ENCODE measurements around the gene CAMK1. TPM values are rescaled to one million over a fixed set of nuclear protein-coding genes. Genes with fewer than 3 reads are reported as not detected.
A peak's percentile ranks its signal among the peaks of the same experiment; 100 is the strongest.

The CAMK1 gene
- total and polyA plus RNA-seq, 9 of the 15 experiments (the other 6 are each of a cell fraction or from before 2014, with no cell fraction given) = 0.23 to 10.7 (median 6.0) TPM

- TF ChIP-seq HSF4 (CRISPR knock-in tag; IDR thresholded peaks at IDR 0.05; ENCODE audit: borderline replicate concordance) (no peak), LARP7 (IDR thresholded peaks at IDR 0.05) (no peak), RREB1 (CRISPR knock-in tag; IDR thresholded peaks at IDR 0.05) (no peak), TFAM (CRISPR knock-in tag; conservative IDR thresholded peaks at IDR 0.05) (no peak), ZNF384 (IDR thresholded peaks at IDR 0.05; ENCODE audit: low read depth, low read length) (0 out of 2 replicates have a peak, but pooled peaks have one; percentile 6), POLR2B (IDR thresholded peaks at IDR 0.05; ENCODE audit: low read depth, partially characterized antibody) (peak; percentile 86), RBM25 (IDR thresholded peaks at IDR 0.05; ENCODE audit: low read depth, low read length, severe bottlenecking) (no peak), CBFA2T3 (IDR thresholded peaks at IDR 0.05) (no peak), SNRNP70 (optimal IDR thresholded peaks at IDR 0.05; ENCODE audit: low read depth, low read length) (no peak), ZBTB5 (IDR thresholded peaks at IDR 0.05) (no peak), HLTF (IDR thresholded peaks at IDR 0.05) (no peak), ZNF583 (CRISPR knock-in tag; IDR thresholded peaks at IDR 0.05) (no peak), SMC3 (conservative IDR thresholded peaks at IDR 0.05; ENCODE audit: insufficient read depth, low read depth, low read length) (no peak), ARID2 (IDR thresholded peaks at IDR 0.05) (no peak), ZC3H4 (CRISPR knock-in tag; IDR thresholded peaks at IDR 0.05; ENCODE audit: borderline replicate concordance) (no peak), E2F1 (CRISPR knock-in tag; IDR thresholded peaks at IDR 0.05) (0 out of 2 replicates have a peak, but pooled peaks have one; percentile 8), ZNF354B (CRISPR knock-in tag; IDR thresholded peaks at IDR 0.05) (no peak), KLF10 (CRISPR knock-in tag; IDR thresholded peaks at IDR 0.05) (no peak), ARHGAP35 (IDR thresholded peaks at IDR 0.05; ENCODE audit: partially characterized antibody) (no peak), ZNF398 (CRISPR knock-in tag; IDR thresholded peaks at IDR 0.05) (no peak)
Measured at GRCh38 chr3:9793161-9793781, 23.5 kb upstream of the CAMK1 start (continued).
